ENCODE results near the gene TLK1. TPM values are rescaled to one million over a fixed set of nuclear protein-coding genes. Genes with fewer than 3 reads are reported as not detected.

The TLK1 gene
- total RNA-seq, 2 experiments from 2014 or later: 59.2 to 64.5 TPM

DNA sequence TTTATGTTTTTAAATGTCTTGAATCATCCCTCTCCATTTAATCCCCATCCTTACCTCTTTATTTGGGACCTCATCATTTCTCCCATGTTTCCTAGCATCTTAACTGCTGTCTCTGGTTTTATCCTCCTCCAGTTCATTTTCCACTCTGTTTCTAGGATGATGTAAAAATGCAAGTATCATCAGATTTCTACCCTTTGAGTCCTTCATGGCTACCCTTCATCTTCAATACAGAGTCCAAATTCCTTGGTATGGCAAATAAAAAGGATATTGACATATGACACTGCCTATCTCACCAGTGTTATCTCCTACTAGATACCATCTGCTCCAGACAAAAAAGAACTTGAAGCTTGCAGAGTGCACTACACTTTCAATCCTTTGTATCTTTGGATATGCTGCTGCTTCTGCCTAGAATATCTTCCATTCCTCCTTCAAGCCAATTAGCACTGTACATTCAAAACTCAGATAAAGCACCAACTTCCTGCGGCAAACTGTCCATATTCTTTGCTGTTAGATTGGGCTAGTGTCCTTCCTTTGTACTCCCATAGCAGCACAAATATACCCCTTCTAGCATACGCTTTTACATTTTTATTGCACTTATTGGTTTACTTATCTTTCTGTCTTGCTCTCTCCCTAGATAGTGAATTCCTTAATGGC, 24.6 kb upstream of the TLK1 start:
- Mint-ChIP-seq H3K36me3 (no peaks in the 10 kb centered on the region), H3K4me1 (ENCODE audit: low read depth) (peaks cover 10% of the 10 kb centered on the region), H3K27me3 (no peaks in the 10 kb centered on the region), H3K27ac (no peak overlapping the region), H3K4me3 (no peak overlapping the region), H3K9me3 (no peaks in the 10 kb centered on the region)
- ChIA-PET POLR2A (no interaction called here), CTCF (no interaction called here)
- intact Hi-C loops (cut with micrococcal nuclease): no loop called here
- DNase-seq: no peak

DNA sequence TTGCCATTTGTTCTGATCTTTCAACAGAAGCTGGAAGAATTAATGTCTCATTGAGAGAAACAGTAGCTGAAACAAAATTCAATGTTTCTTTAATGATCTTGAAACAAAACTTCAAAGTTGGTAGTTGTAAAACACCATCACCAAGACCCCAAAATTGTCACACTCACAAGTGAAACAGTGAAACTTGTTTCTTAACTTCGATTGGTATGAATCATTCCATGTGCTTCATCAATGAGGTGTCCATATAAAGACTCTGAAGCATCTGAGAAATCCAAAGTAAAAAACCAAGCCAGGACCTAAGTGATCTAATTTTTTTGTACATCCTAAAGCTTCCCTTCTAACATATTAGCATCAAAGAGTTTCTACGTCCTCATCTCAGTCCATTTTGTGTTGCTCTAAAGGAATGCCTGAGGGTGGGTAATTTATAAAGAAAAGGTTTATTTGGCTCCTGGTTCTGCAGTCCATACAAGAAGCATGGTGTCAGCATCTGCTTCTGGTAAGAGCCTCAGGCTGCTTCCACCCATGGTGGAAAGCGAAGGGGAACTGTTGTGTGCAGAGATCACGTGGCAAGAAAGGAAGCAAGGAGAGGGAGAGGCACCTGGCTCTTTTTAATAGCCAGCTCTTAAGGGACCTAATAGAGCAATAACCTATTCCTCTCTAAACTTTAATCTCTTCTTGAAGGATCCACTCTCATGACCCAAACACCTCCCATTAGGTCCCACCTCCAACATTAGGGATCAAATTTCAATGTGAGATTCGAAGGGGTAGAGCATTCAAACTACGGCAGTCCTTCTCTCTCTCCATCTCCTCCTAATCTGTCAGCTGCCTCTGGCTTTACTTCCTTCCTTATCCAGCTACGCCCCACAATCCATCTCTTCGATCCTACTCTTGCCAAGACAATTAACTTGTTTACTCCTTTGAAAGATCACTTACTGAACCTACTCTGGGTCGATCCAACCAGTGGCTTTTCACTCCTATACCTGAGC, 20.7 kb upstream of the TLK1 start:
- peak overlapping the region; percentile 19 for H3K27ac Mint-ChIP-seq
- ChIA-PET POLR2A (interaction anchor here (0.6 to 1.0 kb wide), 2 partner anchors 79 to 1214 kb away, joined by 3 read pairs; no protein-coding TSS in a partner anchor), CTCF (no interaction called here)
- intact Hi-C loops (cut with micrococcal nuclease): no loop called here
- peaks cover 14% of the 10 kb centered on the region for H3K4me1 Mint-ChIP-seq (ENCODE audit: low read depth)
- no peak for DNase-seq
- no peaks in the 10 kb centered on the region for H3K36me3 Mint-ChIP-seq
- H3K9me3 Mint-ChIP-seq: no peaks in the 10 kb centered on the region
- H3K27me3 Mint-ChIP-seq: no peaks in the 10 kb centered on the region
- no peak overlapping the region for H3K4me3 Mint-ChIP-seq

DNA sequence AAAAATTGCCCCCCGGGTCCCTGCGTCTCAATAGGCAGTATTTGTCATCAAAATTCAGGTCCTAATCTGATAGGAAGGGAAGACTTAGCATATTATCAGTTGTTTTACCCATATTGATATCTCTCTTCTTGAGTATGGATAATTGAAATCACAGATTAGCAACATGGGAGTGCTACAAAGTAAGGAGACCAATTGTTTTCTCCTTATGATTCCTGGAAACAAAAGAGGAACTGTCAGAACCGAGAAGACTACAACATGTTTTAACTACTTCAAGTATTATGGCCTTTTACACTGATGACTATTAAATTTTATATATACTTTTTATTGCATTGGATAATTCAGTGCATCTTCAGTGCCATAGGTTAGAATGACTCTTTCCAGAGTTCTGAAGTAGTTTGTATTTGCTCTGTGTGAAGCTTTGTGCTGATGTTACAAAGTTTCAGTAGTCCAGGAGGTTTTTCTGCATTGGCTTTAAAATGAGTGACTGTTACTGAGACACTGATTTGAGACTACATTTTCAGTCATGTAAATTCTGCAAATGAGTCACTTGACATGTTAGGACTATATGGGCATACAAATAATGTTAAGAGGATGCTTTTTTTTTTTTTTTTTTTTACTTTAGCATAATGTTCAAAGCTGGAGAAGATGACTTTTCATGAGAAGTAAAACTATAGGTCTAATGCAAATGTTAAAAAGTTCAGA, 19.7 kb upstream of the TLK1 start:
- Mint-ChIP-seq H3K4me3 (no peak overlapping the region), H3K36me3 (no peaks in the 10 kb centered on the region), H3K9me3 (no peaks in the 10 kb centered on the region), H3K27me3 (no peaks in the 10 kb centered on the region), H3K27ac (peak overlapping the region; percentile 19), H3K4me1 (ENCODE audit: low read depth) (peaks cover 14% of the 10 kb centered on the region)
- intact Hi-C loops (cut with micrococcal nuclease): no loop called here
- POLR2A ChIA-PET: interaction anchor here (0.6 to 1.0 kb wide), 2 partner anchors 80 to 1215 kb away, joined by 3 read pairs; no protein-coding TSS in a partner anchor
- CTCF ChIA-PET: no interaction called here
- no peak for DNase-seq

DNA sequence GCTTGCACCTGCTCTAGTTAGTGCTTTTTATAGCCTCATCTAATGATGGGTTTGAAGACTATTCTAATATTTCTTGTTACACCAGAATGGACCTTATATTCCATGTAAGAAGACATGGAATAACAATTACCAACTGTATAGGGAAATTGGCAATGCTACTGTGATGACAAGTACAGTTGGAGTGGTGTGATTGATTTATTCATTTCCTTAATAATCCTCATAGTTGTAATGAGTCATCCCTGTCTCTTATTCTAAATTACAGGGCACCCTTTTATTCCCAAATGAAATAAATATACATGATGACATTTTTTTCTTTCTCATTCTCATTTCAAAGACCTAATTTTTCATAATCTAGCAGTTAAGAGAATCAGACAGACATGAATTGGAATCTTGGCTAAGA, 18.3 kb upstream of the TLK1 start:
- CTCF ChIA-PET: no interaction called here
- H3K27me3 Mint-ChIP-seq: no peaks in the 10 kb centered on the region

DNA sequence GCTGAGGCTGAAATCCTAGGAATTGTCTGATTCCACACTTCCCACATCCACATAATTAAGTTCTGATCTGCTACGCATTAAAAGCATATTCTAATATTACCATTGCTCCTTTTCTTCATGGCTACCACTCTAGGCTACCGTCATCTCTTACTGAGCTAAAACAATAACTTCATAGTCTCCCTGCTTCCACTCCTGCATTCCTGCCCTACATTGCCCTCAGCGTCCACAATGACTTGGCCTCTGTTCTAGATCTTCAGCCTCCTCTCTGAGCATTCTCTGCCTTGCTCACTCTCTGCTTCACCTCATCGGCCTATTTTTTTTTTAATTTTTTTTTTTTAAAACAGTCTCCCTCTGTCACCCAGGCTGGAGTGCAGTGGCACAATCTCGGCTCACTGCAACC, 15.8 kb upstream of the TLK1 start:
- Mint-ChIP-seq H3K27me3 (no peaks in the 10 kb centered on the region), H3K27ac (no peak overlapping the region), H3K9me3 (peaks cover 5% of the 10 kb centered on the region), H3K4me3 (no peak overlapping the region), H3K4me1 (ENCODE audit: low read depth) (peaks cover 32% of the 10 kb centered on the region), H3K36me3 (peaks cover 2% of the 10 kb centered on the region)
- ChIA-PET CTCF (no interaction called here), POLR2A (no interaction called here)
- no peak for DNase-seq
- intact Hi-C loops (cut with micrococcal nuclease): no loop called here

More for the DNA sequence above, 18.3 kb upstream of the TLK1 start:
- no peak overlapping the region for H3K27ac Mint-ChIP-seq
- H3K4me3 Mint-ChIP-seq: no peak overlapping the region
- H3K4me1 Mint-ChIP-seq (ENCODE audit: low read depth): peaks cover 14% of the 10 kb centered on the region
- DNase-seq: no peak
- intact Hi-C loops (cut with micrococcal nuclease): no loop called here
- no peaks in the 10 kb centered on the region for H3K36me3 Mint-ChIP-seq
- POLR2A ChIA-PET: no interaction called here
- no peaks in the 10 kb centered on the region for H3K9me3 Mint-ChIP-seq

DNA sequence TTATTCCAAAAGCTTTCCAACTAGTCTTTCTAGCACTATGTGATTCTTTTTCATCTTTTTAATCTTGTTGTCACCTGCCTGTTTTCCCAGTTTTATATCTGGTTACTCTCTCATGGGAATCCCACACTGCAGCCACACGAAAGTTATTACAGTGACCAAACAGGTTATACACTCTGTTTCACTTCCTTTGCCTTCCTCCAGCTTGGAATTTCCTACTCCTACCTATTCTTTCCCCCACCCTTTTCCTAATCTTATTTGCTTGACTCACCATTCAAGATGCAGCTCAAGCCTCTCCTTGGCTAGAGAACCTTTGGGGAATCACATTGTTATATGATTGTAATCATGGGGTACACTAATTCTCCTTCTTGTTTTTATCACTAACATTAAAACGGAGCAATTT, 13.4 kb upstream of the TLK1 start:
- no peak overlapping the region for H3K4me3 Mint-ChIP-seq
- no peak for DNase-seq
- peaks cover 2% of the 10 kb centered on the region for H3K36me3 Mint-ChIP-seq
- H3K4me1 Mint-ChIP-seq (ENCODE audit: low read depth): peaks cover 17% of the 10 kb centered on the region
- H3K9me3 Mint-ChIP-seq: peaks cover 5% of the 10 kb centered on the region
- intact Hi-C loops (cut with micrococcal nuclease): no loop called here
- no peak overlapping the region for H3K27ac Mint-ChIP-seq
- ChIA-PET POLR2A (no interaction called here), CTCF (interaction anchor here (0.6 to 1.3 kb wide), 4 partner anchors 13 to 245 kb away, joined by 3 to 4 read pairs (median 3); partner anchors contain the start of genes GORASP2 and TLK1)
- no peaks in the 10 kb centered on the region for H3K27me3 Mint-ChIP-seq

DNA sequence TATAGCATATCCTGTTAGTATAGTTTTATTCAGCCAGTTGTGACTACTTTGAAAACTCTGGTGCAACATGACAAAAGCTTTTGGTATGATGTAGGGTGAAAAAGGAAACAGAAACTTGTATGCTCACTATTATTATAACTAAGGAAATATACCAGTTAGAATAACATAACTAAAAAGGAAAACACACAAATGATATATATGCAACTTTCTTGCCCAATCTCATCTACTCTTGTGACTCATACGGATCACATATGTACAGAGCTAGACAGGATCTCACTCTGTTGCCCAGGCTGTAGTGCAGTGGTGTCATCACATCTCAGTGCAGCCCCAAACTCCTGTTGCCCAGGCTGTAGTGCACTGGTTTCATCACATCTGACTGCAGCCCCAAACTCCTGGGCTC, 12.4 kb upstream of the TLK1 start:
- intact Hi-C loops (cut with micrococcal nuclease): loop anchor here (1.0 kb wide), 2 partner anchors 10 to 37 kb away; no protein-coding TSS in a partner anchor
- peak; percentile 53 for DNase-seq
- ChIA-PET POLR2A (interaction anchor here (1.0 kb wide), 1 partner anchor 144 kb away, joined by 4 read pairs; no protein-coding TSS in a partner anchor), CTCF (interaction anchor here (1.3 kb wide), 1 partner anchor 244 kb away, joined by 3 read pairs; the partner anchor contains the start of gene GORASP2)
- no peaks in the 10 kb centered on the region for H3K27me3 Mint-ChIP-seq
- H3K27ac Mint-ChIP-seq: no peak overlapping the region
- peaks cover 17% of the 10 kb centered on the region for H3K4me1 Mint-ChIP-seq (ENCODE audit: low read depth)
- H3K9me3 Mint-ChIP-seq: peaks cover 5% of the 10 kb centered on the region
- no peak overlapping the region for H3K4me3 Mint-ChIP-seq
- peaks cover 2% of the 10 kb centered on the region for H3K36me3 Mint-ChIP-seq

DNA sequence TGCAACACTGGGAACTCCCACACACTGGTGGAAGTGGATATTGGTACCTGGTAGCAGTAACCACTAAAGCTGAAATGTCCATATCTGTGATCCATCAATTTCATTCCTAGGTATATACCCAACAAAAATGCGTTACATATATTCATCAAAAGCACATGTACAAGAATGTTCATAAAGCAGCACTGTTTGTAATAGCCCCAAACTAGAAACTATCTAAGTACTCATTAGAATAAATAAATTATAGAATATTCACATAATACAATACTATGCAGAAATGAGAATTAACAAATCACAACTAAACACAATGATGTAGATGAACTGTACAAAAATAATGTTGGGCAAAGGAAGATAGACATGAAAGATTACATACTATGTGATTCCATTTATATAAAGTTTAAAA, 11.1 kb upstream of the TLK1 start:
- peaks cover 17% of the 10 kb centered on the region for H3K4me1 Mint-ChIP-seq (ENCODE audit: low read depth)
- ChIA-PET POLR2A (no interaction called here), CTCF (no interaction called here)
- intact Hi-C loops (cut with micrococcal nuclease): no loop called here
- H3K27ac Mint-ChIP-seq: no peak overlapping the region
- H3K36me3 Mint-ChIP-seq: peaks cover 2% of the 10 kb centered on the region
- H3K9me3 Mint-ChIP-seq: peaks cover 5% of the 10 kb centered on the region
- no peaks in the 10 kb centered on the region for H3K27me3 Mint-ChIP-seq
- H3K4me3 Mint-ChIP-seq: no peak overlapping the region
- DNase-seq: no peak

DNA sequence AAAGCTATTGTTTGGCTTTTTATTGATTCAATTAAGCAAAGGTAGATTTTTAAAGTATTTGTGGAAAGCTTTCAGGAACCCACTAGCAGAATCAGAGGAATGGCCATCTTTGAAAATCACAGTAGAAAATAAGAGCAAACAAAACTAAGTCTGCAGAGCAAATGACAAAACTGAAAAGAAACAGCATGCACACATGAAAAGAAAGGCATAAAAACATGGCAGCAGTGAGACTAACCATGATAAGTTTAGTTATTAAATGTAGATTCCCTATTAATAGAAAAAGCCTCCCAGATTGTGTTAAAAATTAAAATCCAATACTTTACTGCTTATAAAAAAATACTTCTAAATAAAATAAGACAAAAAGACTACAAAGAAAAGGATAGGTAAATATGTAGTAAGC, 9.1 kb upstream of the TLK1 start:
- CTCF ChIA-PET: no interaction called here
- H3K27me3 Mint-ChIP-seq: no peaks in the 10 kb centered on the region
- no peak overlapping the region for H3K27ac Mint-ChIP-seq
- H3K4me1 Mint-ChIP-seq (ENCODE audit: low read depth): peaks cover 17% of the 10 kb centered on the region
- peaks cover 5% of the 10 kb centered on the region for H3K9me3 Mint-ChIP-seq
- intact Hi-C loops (cut with micrococcal nuclease): no loop called here
- H3K4me3 Mint-ChIP-seq: no peak overlapping the region
- DNase-seq: no peak
- H3K36me3 Mint-ChIP-seq: peaks cover 2% of the 10 kb centered on the region
- POLR2A ChIA-PET: no interaction called here

DNA sequence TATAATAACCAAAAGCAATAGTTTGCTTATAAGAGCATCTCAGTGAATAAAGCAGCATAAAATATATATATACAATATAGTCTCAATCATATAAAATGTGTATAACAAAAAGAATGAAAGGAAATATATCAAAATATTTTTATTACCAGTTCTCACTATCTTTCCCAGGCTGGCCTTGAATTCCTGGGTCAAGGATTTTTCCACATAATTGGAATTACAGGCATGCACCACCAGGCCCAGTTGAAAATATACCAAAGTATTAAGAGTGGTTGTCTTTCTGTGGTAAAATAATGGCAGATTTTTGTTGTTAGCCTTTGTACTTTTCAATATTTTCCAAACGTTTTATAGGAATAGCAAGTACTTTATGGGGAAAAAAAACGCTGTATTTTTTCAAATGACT, 8.6 kb upstream of the TLK1 start:
- Mint-ChIP-seq H3K9me3 (peaks cover 5% of the 10 kb centered on the region), H3K4me1 (ENCODE audit: low read depth) (peaks cover 17% of the 10 kb centered on the region), H3K27me3 (no peaks in the 10 kb centered on the region), H3K4me3 (no peak overlapping the region), H3K27ac (no peak overlapping the region), H3K36me3 (peaks cover 2% of the 10 kb centered on the region)
- intact Hi-C loops (cut with micrococcal nuclease): no loop called here
- POLR2A ChIA-PET: no interaction called here
- no peak for DNase-seq
- CTCF ChIA-PET: no interaction called here

DNA sequence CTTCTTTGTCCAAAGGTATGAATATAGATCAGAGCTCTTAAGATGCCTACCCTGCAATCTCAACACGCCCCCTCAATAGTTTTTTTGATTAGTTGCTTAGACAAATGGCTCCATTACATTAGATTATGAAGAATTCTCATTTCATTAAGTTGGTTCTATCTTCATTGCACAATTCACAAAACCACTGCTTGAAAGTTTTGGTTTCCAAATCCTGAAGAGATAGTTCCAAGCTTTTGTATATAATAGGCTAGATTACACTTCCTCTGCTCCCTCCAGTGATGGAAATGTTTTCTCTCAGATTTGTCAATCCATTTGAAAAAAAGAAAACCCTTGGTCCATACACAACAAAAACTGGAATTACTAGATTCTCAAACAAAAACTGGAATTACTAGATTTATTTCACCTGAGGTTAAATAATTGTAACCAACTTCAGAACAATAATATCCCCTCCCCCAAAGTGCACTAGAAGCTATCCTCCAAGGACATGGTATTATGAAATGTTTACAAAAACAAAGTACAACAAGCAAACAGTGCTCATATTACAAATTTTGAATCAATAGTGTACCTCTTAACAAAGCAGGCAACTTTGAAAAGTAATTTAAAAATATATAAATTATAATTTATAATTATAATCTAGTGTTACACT, 6.8 kb upstream of the TLK1 start:
- Mint-ChIP-seq H3K9me3 (peaks cover 1% of the 10 kb centered on the region), H3K36me3 (peaks cover under 1% of the 10 kb centered on the region), H3K27me3 (no peaks in the 10 kb centered on the region), H3K4me3 (no peak overlapping the region), H3K27ac (no peak overlapping the region), H3K4me1 (ENCODE audit: low read depth) (peaks cover 21% of the 10 kb centered on the region)
- DNase-seq: no peak
- CTCF ChIA-PET: no interaction called here
- POLR2A ChIA-PET: no interaction called here
- intact Hi-C loops (cut with micrococcal nuclease): no loop called here
